ENCODE measurements around the gene SRSF7. TPM values are rescaled to one million over a fixed set of nuclear protein-coding genes. Genes with fewer than 3 reads are reported as not detected.
A peak's percentile ranks its signal among the peaks of the same experiment; 100 is the strongest.

Gene SRSF7
- total RNA-seq, 6 donors from 2014 or later = 44.2 to 260 (median 121) TPM

GRCh38 chr2:38783586-38783985, 32.4 kb upstream of the SRSF7 start:
- no peaks in the 10 kb centered on the region for H3K9me3 ChIP-seq
- DNase-seq (no peak), ATAC-seq (ENCODE audit: low FRiP score in 2 of 2) (no peak)
- peaks cover 0 to 21% (median 4%) of the 10 kb centered on the region in 4 donors for H3K36me3 ChIP-seq
- no peak for TF ChIP-seq EP300 (IDR thresholded peaks at IDR 0.05)
- no peak for TF ChIP-seq POLR2AphosphoS5 (IDR thresholded peaks at IDR 0.05)
- TF ChIP-seq CTCF (IDR thresholded peaks at IDR 0.05) = no peak
- no peak for TF ChIP-seq POLR2A (IDR thresholded peaks at IDR 0.05)
- H3K27me3 ChIP-seq = no peaks in the 10 kb centered on the region
- H3K4me1 ChIP-seq = peaks cover 0 to 9% (median 6%) of the 10 kb centered on the region in 4 donors
- no peak overlapping the region for H3K4me3 ChIP-seq
- no peak overlapping the region for H3K27ac ChIP-seq

- peak overlapping the region in 3 of 4 donors; percentile 54 to 71 (median 55) for H3K27ac ChIP-seq
- 13 to 14% methylated on average over 8 of the region's 8 CpGs for WGBS, 2 donors
- TF ChIP-seq EP300 (IDR thresholded peaks at IDR 0.05) (no peak), POLR2A (IDR thresholded peaks at IDR 0.05) (no peak), CTCF (IDR thresholded peaks at IDR 0.05) (no peak), POLR2AphosphoS5 (IDR thresholded peaks at IDR 0.05) (no peak)
- H3K9me3 ChIP-seq = no peaks in the 10 kb centered on the region
- ATAC-seq (ENCODE audit: low FRiP score in 2 of 2) (no peak), DNase-seq (no peak)
- H3K4me3 ChIP-seq = peak overlapping the region; percentile 16 to 77 (median 62)
- peaks cover 0 to 21% (median 4%) of the 10 kb centered on the region in 4 donors for H3K36me3 ChIP-seq
- H3K27me3 ChIP-seq = no peaks in the 10 kb centered on the region
- peaks cover 0 to 13% (median 7%) of the 10 kb centered on the region in 4 donors for H3K4me1 ChIP-seq
These were observed 27.5 kb upstream of the SRSF7 start for GRCh38 chr2:38778687-38779082.

- Histone ChIP-seq H3K27me3 (no peaks in the 10 kb centered on the region), H3K4me3 (no peak overlapping the region), H3K9me3 (no peaks in the 10 kb centered on the region), H3K27ac (no peak overlapping the region), H3K4me1 (peaks cover 0 to 13% (median 7%) of the 10 kb centered on the region in 4 donors), H3K36me3 (peaks cover 0 to 12% (median 3%) of the 10 kb centered on the region in 4 donors)
- no peak for TF ChIP-seq POLR2A (IDR thresholded peaks at IDR 0.05)
- no peak for TF ChIP-seq CTCF (IDR thresholded peaks at IDR 0.05)
- no peak for TF ChIP-seq POLR2AphosphoS5 (IDR thresholded peaks at IDR 0.05)
- no peak for TF ChIP-seq EP300 (IDR thresholded peaks at IDR 0.05)
- 83 to 88% methylated on average over 13 of the region's 13 CpGs for WGBS, 2 donors
- ATAC-seq (ENCODE audit: low FRiP score in 2 of 2) = no peak
- no peak for DNase-seq
These were observed 25.4 kb upstream of the SRSF7 start for GRCh38 chr2:38776531-38776930.

DNA sequence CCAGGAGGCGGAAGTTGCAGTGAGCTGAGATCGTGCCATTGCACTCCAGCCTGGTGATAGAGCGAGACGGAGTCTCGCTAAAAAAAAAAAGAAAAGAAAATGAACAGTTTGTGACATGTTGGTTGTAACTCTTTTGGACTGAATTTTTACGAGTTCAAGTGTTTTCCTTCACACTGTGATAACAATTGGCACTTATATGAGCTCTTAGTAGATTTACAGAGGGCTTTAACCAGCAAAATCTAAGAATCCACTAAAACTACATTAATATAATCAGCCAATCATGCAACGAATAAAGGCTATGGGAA, 24.7 kb upstream of the SRSF7 start:
- Histone ChIP-seq H3K4me3 (no peak overlapping the region), H3K4me1 (peaks cover 0 to 13% (median 7%) of the 10 kb centered on the region in 4 donors), H3K36me3 (peaks cover 0 to 6% (median 1%) of the 10 kb centered on the region in 4 donors), H3K27me3 (no peaks in the 10 kb centered on the region), H3K27ac (no peak overlapping the region), H3K9me3 (no peaks in the 10 kb centered on the region)
- DNase-seq (no peak), ATAC-seq (ENCODE audit: low FRiP score in 2 of 2) (no peak)
- TF ChIP-seq CTCF (IDR thresholded peaks at IDR 0.05) (no peak), POLR2A (IDR thresholded peaks at IDR 0.05) (no peak), POLR2AphosphoS5 (IDR thresholded peaks at IDR 0.05) (no peak), EP300 (IDR thresholded peaks at IDR 0.05) (no peak)
- WGBS, 2 donors = 67 to 76% methylated on average over 7 of the region's 7 CpGs

GRCh38 chr2:38775097-38775920, 24.1 kb upstream of the SRSF7 start:
- no peak for TF ChIP-seq POLR2AphosphoS5 (IDR thresholded peaks at IDR 0.05)
- TF ChIP-seq CTCF (IDR thresholded peaks at IDR 0.05) = no peak
- TF ChIP-seq EP300 (IDR thresholded peaks at IDR 0.05) = no peak
- TF ChIP-seq POLR2A (IDR thresholded peaks at IDR 0.05) = no peak
- DNase-seq (no peak), ATAC-seq (ENCODE audit: low FRiP score in 2 of 2) (no peak)
- H3K27me3 ChIP-seq = no peaks in the 10 kb centered on the region
- H3K36me3 ChIP-seq = peaks cover 0 to 2% (median 0%) of the 10 kb centered on the region in 4 donors
- no peak overlapping the region for H3K27ac ChIP-seq
- H3K9me3 ChIP-seq = no peaks in the 10 kb centered on the region
- peaks cover 0 to 13% (median 7%) of the 10 kb centered on the region in 4 donors for H3K4me1 ChIP-seq
- WGBS, 2 donors = 86 to 88% methylated on average over 17 of the region's 17 CpGs
- H3K4me3 ChIP-seq = no peak overlapping the region

All from upper lobe of left lung (tissue), 6 donors.